ENCODE data around the gene AACS. TPM values are rescaled to one million over a fixed set of nuclear protein-coding genes. Genes with fewer than 3 reads are reported as not detected.
"Not testable (repeated sequence)": the region's sequence is repeated elsewhere in the genome, so short reads cannot be mapped to it uniquely, and the experiment has no call there.

Gene AACS
- total and polyA plus RNA-seq, 4 donors = 6.6 to 27.4 (median 12.1) TPM

GRCh38 chr12:125024949-125025563, 40.2 kb upstream of the AACS start:
- intact Hi-C loops (cut with DNase I) = no loop called here
- WGBS, 2 donors = 94 to 95% methylated on average over 43 of the region's 43 CpGs
- Histone ChIP-seq H3K9me3 (ENCODE audit: control insufficient read depth, low read length) (no peaks in the 10 kb centered on the region), H3K27ac (ENCODE audit: low read depth in 1 of 2, low read length in 2 of 2) (no peak overlapping the region), H3K4me1 (ENCODE audit: control insufficient read depth in 1 of 2, insufficient read depth in 2 of 2, low read length in 2 of 2) (no peaks in the 10 kb centered on the region), H3K36me3 (ENCODE audit: control insufficient read depth in 1 of 2, insufficient read depth in 2 of 2, low read length in 1 of 2) (no peaks in the 10 kb centered on the region), H3K4me3 (ENCODE audit: low read length in 2 of 2) (no peak overlapping the region), H3K27me3 (ENCODE audit: control insufficient read depth in 1 of 2, insufficient read depth in 2 of 2, low read length in 1 of 2) (no peaks in the 10 kb centered on the region)
- peak in 1 of 2 donors; percentile 47 for DNase-seq
- ATAC-seq (ENCODE audit: low FRiP score) = no peak

DNA sequence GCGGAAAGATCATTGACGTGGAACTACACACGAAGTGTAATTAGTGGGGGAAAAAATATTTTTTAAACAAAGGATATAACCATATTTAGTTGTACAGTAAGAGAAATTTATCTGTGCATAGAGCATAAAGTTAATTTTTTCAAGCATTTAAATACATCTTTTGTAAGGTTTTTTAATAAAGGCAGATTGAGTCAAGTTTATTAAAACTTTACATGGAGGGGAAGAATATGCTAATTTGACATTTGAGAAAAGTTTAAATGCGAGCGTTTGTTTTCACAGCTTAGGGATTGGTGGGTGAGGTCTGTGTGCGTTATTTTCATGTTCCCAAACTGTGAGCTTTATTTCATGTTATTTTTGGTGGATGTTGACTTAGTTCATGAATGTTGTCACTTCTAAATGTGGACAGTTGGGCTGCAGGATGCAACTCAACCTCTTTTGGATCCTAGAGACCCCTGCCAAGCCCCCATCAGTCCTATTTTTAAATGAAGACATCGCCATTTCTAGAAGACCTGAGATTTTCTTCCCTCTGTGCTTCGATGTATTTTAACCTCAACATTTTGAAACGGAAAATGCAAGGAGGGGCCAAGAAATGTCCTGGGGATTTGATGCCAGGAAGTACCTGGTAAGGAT, 39.5 kb upstream of the AACS start:
- 81 to 82% methylated on average over 9 of the region's 9 CpGs for WGBS, 2 donors
- Histone ChIP-seq H3K36me3 (ENCODE audit: control insufficient read depth in 1 of 2, insufficient read depth in 2 of 2, low read length in 1 of 2) (no peaks in the 10 kb centered on the region), H3K27me3 (ENCODE audit: control insufficient read depth in 1 of 2, insufficient read depth in 2 of 2, low read length in 1 of 2) (no peaks in the 10 kb centered on the region), H3K9me3 (ENCODE audit: control insufficient read depth, low read length) (no peaks in the 10 kb centered on the region), H3K4me1 (ENCODE audit: control insufficient read depth in 1 of 2, insufficient read depth in 2 of 2, low read length in 2 of 2) (no peaks in the 10 kb centered on the region), H3K4me3 (ENCODE audit: low read length in 2 of 2) (no peak overlapping the region), H3K27ac (ENCODE audit: low read depth in 1 of 2, low read length in 2 of 2) (no peak overlapping the region)
- ATAC-seq (ENCODE audit: low FRiP score) (no peak), DNase-seq (no peak)
- intact Hi-C loops (cut with DNase I) = no loop called here

GRCh38 chr12:125028106-125028505, 37.1 kb upstream of the AACS start:
- ATAC-seq (ENCODE audit: low FRiP score) = no peak
- Histone ChIP-seq H3K27me3 (ENCODE audit: control insufficient read depth in 1 of 2, insufficient read depth in 2 of 2, low read length in 1 of 2) (no peaks in the 10 kb centered on the region), H3K27ac (ENCODE audit: low read depth in 1 of 2, low read length in 2 of 2) (no peak overlapping the region), H3K36me3 (ENCODE audit: control insufficient read depth in 1 of 2, insufficient read depth in 2 of 2, low read length in 1 of 2) (no peaks in the 10 kb centered on the region), H3K4me1 (ENCODE audit: control insufficient read depth in 1 of 2, insufficient read depth in 2 of 2, low read length in 2 of 2) (no peaks in the 10 kb centered on the region), H3K4me3 (ENCODE audit: low read length in 2 of 2) (no peak overlapping the region), H3K9me3 (ENCODE audit: control insufficient read depth, low read length) (no peaks in the 10 kb centered on the region)
- intact Hi-C loops (cut with DNase I) = no loop called here
- WGBS, 2 donors = 89 to 90% methylated on average over 8 of the region's 8 CpGs
- DNase-seq = peak in 1 of 2 donors; percentile 3

DNA sequence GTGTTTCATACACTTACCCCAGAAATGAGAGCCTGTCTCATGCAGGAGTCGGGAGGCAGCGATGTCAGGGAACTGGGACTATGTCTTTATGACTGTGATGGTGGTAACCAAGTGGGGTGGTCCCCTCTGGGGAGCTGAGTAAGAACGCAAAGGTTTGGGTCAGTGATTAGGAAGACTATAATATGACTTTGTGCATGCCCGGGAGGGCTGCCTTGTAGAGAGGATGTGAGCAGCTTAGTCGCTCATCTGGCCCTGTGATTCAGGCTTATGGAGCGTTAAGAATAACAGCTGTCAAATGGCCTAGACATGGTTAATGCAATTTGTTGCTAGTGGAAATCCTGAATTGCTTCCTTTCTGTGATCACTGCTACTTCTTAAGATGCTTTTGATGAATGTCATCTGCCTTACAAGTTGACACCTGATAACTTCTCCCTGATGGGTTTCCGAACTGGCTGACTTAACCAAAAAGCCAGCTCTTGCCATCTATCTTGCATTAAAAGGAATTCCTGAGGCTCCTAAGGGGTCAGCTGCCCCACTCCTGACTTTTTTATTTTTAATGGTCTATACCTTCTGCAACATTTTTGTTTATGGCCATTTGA, 35.4 kb upstream of the AACS start:
- intact Hi-C loops (cut with DNase I) = no loop called here
- Histone ChIP-seq H3K36me3 (ENCODE audit: control insufficient read depth in 1 of 2, insufficient read depth in 2 of 2, low read length in 1 of 2) (no peaks in the 10 kb centered on the region), H3K4me1 (ENCODE audit: control insufficient read depth in 1 of 2, insufficient read depth in 2 of 2, low read length in 2 of 2) (no peaks in the 10 kb centered on the region), H3K4me3 (ENCODE audit: low read length in 2 of 2) (no peak overlapping the region), H3K9me3 (ENCODE audit: control insufficient read depth, low read length) (no peaks in the 10 kb centered on the region), H3K27me3 (ENCODE audit: control insufficient read depth in 1 of 2, insufficient read depth in 2 of 2, low read length in 1 of 2) (no peaks in the 10 kb centered on the region), H3K27ac (ENCODE audit: low read depth in 1 of 2, low read length in 2 of 2) (no peak overlapping the region)
- no peak for ATAC-seq (ENCODE audit: low FRiP score)
- WGBS, 2 donors = 82 to 88% methylated on average over 7 of the region's 7 CpGs
- DNase-seq = peak in 1 of 2 donors; percentile 25

- H3K27ac ChIP-seq (ENCODE audit: low read depth in 1 of 2, low read length in 2 of 2); H3K4me1 ChIP-seq (ENCODE audit: control insufficient read depth in 1 of 2, insufficient read depth in 2 of 2, low read length in 2 of 2); intact Hi-C loops (cut with DNase I); H3K9me3 ChIP-seq (ENCODE audit: control insufficient read depth, low read length); H3K4me3 ChIP-seq (ENCODE audit: low read length in 2 of 2); ATAC-seq (ENCODE audit: low FRiP score); H3K36me3 ChIP-seq (ENCODE audit: control insufficient read depth in 1 of 2, insufficient read depth in 2 of 2, low read length in 1 of 2); H3K27me3 ChIP-seq (ENCODE audit: control insufficient read depth in 1 of 2, insufficient read depth in 2 of 2, low read length in 1 of 2): not testable (repeated sequence)
- peak in 1 of 2 donors; percentile 41 for DNase-seq
- WGBS, 2 donors = 66 to 70% methylated on average over 9 of the region's 9 CpGs
These were observed 33.8 kb upstream of the AACS start for GRCh38 chr12:125031471-125031870.

GRCh38 chr12:125032466-125033152, 32.6 kb upstream of the AACS start:
- Histone ChIP-seq H3K9me3 (ENCODE audit: control insufficient read depth, low read length) (no peaks in the 10 kb centered on the region), H3K27me3 (ENCODE audit: control insufficient read depth in 1 of 2, insufficient read depth in 2 of 2, low read length in 1 of 2) (no peaks in the 10 kb centered on the region), H3K4me1 (ENCODE audit: control insufficient read depth in 1 of 2, insufficient read depth in 2 of 2, low read length in 2 of 2) (no peaks in the 10 kb centered on the region), H3K4me3 (ENCODE audit: low read length in 2 of 2) (no peak overlapping the region), H3K36me3 (ENCODE audit: control insufficient read depth in 1 of 2, insufficient read depth in 2 of 2, low read length in 1 of 2) (no peaks in the 10 kb centered on the region), H3K27ac (ENCODE audit: low read depth in 1 of 2, low read length in 2 of 2) (no peak overlapping the region)
- WGBS, 2 donors = 88% methylated on average over 19 of the region's 19 CpGs
- intact Hi-C loops (cut with DNase I) = no loop called here
- no peak for ATAC-seq (ENCODE audit: low FRiP score)
- DNase-seq = peak in 1 of 2 donors; percentile 41

DNA sequence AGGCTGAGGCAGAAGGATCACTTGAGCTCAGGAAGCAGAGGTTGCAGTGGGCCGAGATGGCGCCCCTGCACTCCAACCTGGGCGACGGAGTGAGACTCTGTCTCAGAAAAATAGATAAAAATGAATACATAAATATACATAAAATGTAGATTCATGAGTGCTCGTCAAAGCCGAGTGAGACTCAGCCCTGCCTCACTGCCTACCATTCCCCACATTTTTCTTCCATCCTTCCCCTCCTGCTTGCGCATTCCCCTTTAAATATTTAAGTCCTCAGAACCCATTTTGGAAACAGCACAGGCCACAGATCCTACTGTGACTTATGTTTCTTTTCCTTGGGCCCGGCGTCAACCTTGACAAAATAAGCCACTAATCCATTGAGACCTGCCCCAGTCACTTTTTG, 31.9 kb upstream of the AACS start:
- DNase-seq (peak in 1 of 2 donors; percentile 10), ATAC-seq (ENCODE audit: low FRiP score) (no peak)
- H3K27ac ChIP-seq (ENCODE audit: low read depth in 1 of 2, low read length in 2 of 2) = no peak overlapping the region
- H3K27me3 ChIP-seq (ENCODE audit: control insufficient read depth in 1 of 2, insufficient read depth in 2 of 2, low read length in 1 of 2) = no peaks in the 10 kb centered on the region
- intact Hi-C loops (cut with DNase I) = no loop called here
- WGBS, 2 donors = 80 to 83% methylated on average over 9 of the region's 9 CpGs
- no peaks in the 10 kb centered on the region for H3K9me3 ChIP-seq (ENCODE audit: control insufficient read depth, low read length)
- no peaks in the 10 kb centered on the region for H3K4me1 ChIP-seq (ENCODE audit: control insufficient read depth in 1 of 2, insufficient read depth in 2 of 2, low read length in 2 of 2)
- no peaks in the 10 kb centered on the region for H3K36me3 ChIP-seq (ENCODE audit: control insufficient read depth in 1 of 2, insufficient read depth in 2 of 2, low read length in 1 of 2)
- H3K4me3 ChIP-seq (ENCODE audit: low read length in 2 of 2) = no peak overlapping the region

- ATAC-seq (ENCODE audit: low FRiP score) = no peak
- Histone ChIP-seq H3K9me3 (ENCODE audit: control insufficient read depth, low read length) (no peaks in the 10 kb centered on the region), H3K27me3 (ENCODE audit: control insufficient read depth in 1 of 2, insufficient read depth in 2 of 2, low read length in 1 of 2) (no peaks in the 10 kb centered on the region), H3K27ac (ENCODE audit: low read depth in 1 of 2, low read length in 2 of 2) (no peak overlapping the region), H3K4me3 (ENCODE audit: low read length in 2 of 2) (no peak overlapping the region), H3K4me1 (ENCODE audit: control insufficient read depth in 1 of 2, insufficient read depth in 2 of 2, low read length in 2 of 2) (no peaks in the 10 kb centered on the region), H3K36me3 (ENCODE audit: control insufficient read depth in 1 of 2, insufficient read depth in 2 of 2, low read length in 1 of 2) (no peaks in the 10 kb centered on the region)
- 49 to 59% methylated on average over 6 of the region's 6 CpGs for whole genome bisulfite sequencing, 2 donors
- intact Hi-C loops (cut with DNase I) = no loop called here
- no peak for DNase-seq
These were observed 26.1 kb upstream of the AACS start for GRCh38 chr12:125038976-125039625.
